ENCODE data around the gene URB2. TPM values are rescaled to one million over a fixed set of nuclear protein-coding genes. Genes with fewer than 3 reads are reported as not detected.

URB2 gene
- total RNA-seq, 6 experiments from 2014 or later = 3.7 to 7.6 (median 3.9) TPM

DNA sequence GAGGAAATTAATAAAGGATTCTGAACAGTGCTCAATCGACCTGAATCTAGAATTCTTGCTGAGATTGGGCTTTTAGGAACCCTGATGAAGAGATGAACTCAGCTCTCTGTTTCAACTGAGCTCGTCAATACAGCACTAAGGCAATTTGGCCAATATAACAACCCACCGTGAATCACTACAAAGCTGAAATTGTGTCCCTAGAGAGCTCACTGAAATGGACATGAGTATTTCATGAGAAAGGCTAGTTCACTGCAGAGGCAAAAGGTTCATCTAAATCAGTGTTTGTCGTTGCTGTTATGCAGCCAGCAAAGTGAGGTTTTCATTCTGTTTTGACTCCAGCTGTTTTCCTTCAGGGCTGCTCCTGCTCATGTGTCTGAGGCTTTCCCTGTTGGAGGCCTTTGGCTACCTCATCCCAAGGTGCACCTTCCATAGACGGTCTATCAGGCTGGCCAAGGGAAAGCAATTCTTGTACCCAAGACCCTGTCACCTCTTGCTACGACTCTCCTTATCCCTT, 83.5 kb downstream of the URB2 start:
- DNase-seq (no peak), ATAC-seq (no peak)
- H3K27me3 ChIP-seq = no peaks in the 10 kb centered on the region
- no peak for TF ChIP-seq POLR2A (IDR thresholded peaks at IDR 0.05)
- TF ChIP-seq, protein P1, sequence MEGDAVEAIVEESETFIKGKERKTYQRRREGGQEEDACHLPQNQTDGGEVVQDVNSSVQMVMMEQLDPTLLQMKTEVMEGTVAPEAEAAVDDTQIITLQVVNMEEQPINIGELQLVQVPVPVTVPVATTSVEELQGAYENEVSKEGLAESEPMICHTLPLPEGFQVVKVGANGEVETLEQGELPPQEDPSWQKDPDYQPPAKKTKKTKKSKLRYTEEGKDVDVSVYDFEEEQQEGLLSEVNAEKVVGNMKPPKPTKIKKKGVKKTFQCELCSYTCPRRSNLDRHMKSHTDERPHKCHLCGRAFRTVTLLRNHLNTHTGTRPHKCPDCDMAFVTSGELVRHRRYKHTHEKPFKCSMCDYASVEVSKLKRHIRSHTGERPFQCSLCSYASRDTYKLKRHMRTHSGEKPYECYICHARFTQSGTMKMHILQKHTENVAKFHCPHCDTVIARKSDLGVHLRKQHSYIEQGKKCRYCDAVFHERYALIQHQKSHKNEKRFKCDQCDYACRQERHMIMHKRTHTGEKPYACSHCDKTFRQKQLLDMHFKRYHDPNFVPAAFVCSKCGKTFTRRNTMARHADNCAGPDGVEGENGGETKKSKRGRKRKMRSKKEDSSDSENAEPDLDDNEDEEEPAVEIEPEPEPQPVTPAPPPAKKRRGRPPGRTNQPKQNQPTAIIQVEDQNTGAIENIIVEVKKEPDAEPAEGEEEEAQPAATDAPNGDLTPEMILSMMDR (IDR thresholded peaks at IDR 0.05) = no peak
- intact Hi-C loops (cut with DNase I) = no loop called here
- 75% methylated on average over 3 of the region's 6 CpGs for WGBS (ENCODE audit: insufficient coverage, low coverage, low lambda C conversion rate, missing lambda C conversion rate)
- no peaks in the 10 kb centered on the region for H3K4me1 ChIP-seq
- H3K36me3 ChIP-seq = no peaks in the 10 kb centered on the region
- H3K9me3 ChIP-seq = no peaks in the 10 kb centered on the region
- H3K4me3 ChIP-seq = no peak overlapping the region
- no peak overlapping the region for H3K27ac ChIP-seq

Other genes with a start within 250 kb of the URB2 start
- 10 to 100 TPM in 1 of 6 experiments, 1 to 10 TPM in 4, not detected in 1; 1.1 to 14.2 (median 1.3) TPM for gene ACTA1, start 192.2 kb upstream of the URB2 start, total RNA-seq
- 10 to 100 TPM in 5 of 6 experiments, 1 to 10 TPM in 1; 8.5 to 14.4 (median 11.5) TPM for gene NUP133, start 117.9 kb upstream of the URB2 start, total RNA-seq
- 10 to 100 TPM; 12.9 to 16.2 (median 13.7) TPM for gene ABCB10, start 67.5 kb upstream of the URB2 start, total RNA-seq
- gene TAF5L, start 125 bp upstream of the URB2 start, total RNA-seq = 10 to 100 TPM in 3 of 6 experiments, 1 to 10 TPM in 3; 7.6 to 14.0 (median 9.9) TPM

All from right lobe of liver (tissue), 6 donors.